Pancreas (tissue), 10 donors: ENCODE data around the gene MLPH. TPM values are rescaled to one million over a fixed set of nuclear protein-coding genes. Genes with fewer than 3 reads are reported as not detected.

ENCODE experiments used
- ATAC-seq, 4 donors: fragments of 200-7000 bp; cut with Tn5 transposase; one replicate each; pipeline versions ENCODE4 v1.8.0 to v1.9.1; 2020; ENCODE audit warnings: mild to moderate bottlenecking in 4 of 4, moderate library complexity in 4 of 4
- DNase-seq, 6 donors: peaks; one replicate each; pipeline ENCODE4 v3.0.0-alpha.2; 2020
- FAIRE-seq: peaks from 2 replicates; lab custom pipeline; 2012; peaks lifted over from hg19 to GRCh38; lab: Jason Lieb, UNC
- H3K27ac ChIP-seq, 4 donors: fragments of 200-600 bp; sonication (generic); 1 replicate in 3 of 4; 2 replicates in 1 of 4; pipeline versions ENCODE4 v1.5.0 to v1.8.0; 2020
- H3K27me3 ChIP-seq, 4 donors: fragments of 200-600 bp; one replicate each; pipeline ENCODE4 v1.8.0; 2021
- H3K36me3 ChIP-seq, 3 donors: fragments of 200-600 bp; sonication (generic) in 1 of 3; one replicate each; pipeline versions ENCODE4 v1.5.0 to v1.8.0; 2020 to 2021
- H3K4me1 ChIP-seq, 3 donors: fragments of 200-600 bp; one replicate each; pipeline ENCODE4 v1.8.0; 2021
- H3K4me3 ChIP-seq, 4 donors: fragments of 200-600 bp; sonication (generic) in 2 of 4; one replicate each; pipeline versions ENCODE4 v1.5.0 to v1.8.0; 2020 to 2021
- H3K9me3 ChIP-seq, 4 donors: fragments of 200-600 bp; one replicate each; pipeline ENCODE4 v1.8.0; 2021
- WGBS, 2 donors: extraction: QIAGEN DNeasy Blood & Tissue Kit; methylation state at CpG; one replicate each; pipeline ENCODE4 v1.1.7; 2013; 5-methylcytosine and 5-hydroxymethylcytosine counted together
- intact Hi-C, 3 donors: fragments of 100-400 bp; cut with DNase I; formaldehyde crosslinking; loops; one replicate each; pipeline versions ENCODE4 v1.11.1 to v1.14.2; 2022
- polyA plus RNA-seq, 2 donors: library from polyadenylated mRNA; stranded (reverse); fragments of 200-250 nt; gene quantifications; one replicate each; pipeline ENCODE4 v1.2.3, GENCODE V29; 2013
- total RNA-seq, 6 donors: library from RNA; stranded (reverse); fragmentation: NEBNext Ultra II Directional in 4 of 6; extraction: Animal tissue kit (Norgen Biotek cat#: 25700) in 4 of 6; gene quantifications; one replicate each; pipeline versions ENCODE4 v1.2.1 to v1.2.4, GENCODE V29; 2021 to 2023
- TF ChIP-seq, protein P1 (sequence below), 4 donors: fragments of 200-600 bp; sonication (generic) in 3 of 4; IDR thresholded peaks; one replicate each; pipeline versions ENCODE4 v1.5.0 to v1.8.0; 2021; ENCODE audit warnings: antibody characterized with exemption in 4 of 4
- donor health status: healthy with polysubstance abuse.
- donor health status: DM: no; HTN: no; CAD: no; lungs with moderate emphysema.
- donor health status: DM: no; HTN: no; CAD: no.
- donor health status: control.
- donor health status: control.
- donor health status: Bipolar disorder and iron deficiency.
- donor health status: DM: yes; HTN: yes; CAD: no.
- donor health status: DM: no; HTN: no; CAD: no.
- donor health status: DM: no; HTN: no; CAD: no.
- donor health status: DM: yes; HTN: yes; CAD: no.

Gene MLPH
- total and polyA plus RNA-seq, 8 donors, result 6.2 to 45.2 (median 19.3) TPM

DNA sequence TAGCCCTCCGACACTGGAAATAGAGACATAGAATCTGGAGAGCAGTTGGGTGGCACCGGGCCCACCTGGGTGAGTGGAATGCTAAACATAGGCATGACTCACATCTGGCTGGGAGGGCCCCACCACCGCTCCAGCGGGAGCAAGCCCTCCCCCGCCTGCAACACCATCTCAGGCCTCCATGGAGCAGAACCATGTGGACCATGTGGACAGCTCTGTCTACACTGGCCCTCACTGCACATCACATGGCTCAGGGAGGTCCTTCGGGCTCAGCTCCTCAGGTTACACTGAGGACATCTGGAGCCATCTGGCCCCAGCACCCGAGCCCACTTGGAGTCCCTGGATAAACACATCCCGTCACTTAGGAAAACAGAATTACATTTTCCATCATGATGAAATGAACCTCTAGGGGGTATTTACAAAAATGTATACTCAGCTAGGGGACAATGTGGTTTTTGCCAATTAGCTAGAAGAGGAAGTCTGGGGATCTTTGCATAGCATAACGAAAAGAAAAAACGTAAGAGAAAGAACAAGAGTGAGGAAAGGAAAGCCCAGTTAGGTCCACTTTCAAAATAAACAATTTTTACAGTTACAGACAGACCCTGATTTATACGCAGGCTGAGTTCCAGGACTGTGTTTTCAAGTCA, 30.7 kb upstream of the MLPH start:
- FAIRE-seq, result no peak
- 66 to 75% methylated on average over 11 of the region's 11 CpGs for WGBS, 2 donors
- ATAC-seq, result peak in 1 of 4 donors; percentile 47

DNA sequence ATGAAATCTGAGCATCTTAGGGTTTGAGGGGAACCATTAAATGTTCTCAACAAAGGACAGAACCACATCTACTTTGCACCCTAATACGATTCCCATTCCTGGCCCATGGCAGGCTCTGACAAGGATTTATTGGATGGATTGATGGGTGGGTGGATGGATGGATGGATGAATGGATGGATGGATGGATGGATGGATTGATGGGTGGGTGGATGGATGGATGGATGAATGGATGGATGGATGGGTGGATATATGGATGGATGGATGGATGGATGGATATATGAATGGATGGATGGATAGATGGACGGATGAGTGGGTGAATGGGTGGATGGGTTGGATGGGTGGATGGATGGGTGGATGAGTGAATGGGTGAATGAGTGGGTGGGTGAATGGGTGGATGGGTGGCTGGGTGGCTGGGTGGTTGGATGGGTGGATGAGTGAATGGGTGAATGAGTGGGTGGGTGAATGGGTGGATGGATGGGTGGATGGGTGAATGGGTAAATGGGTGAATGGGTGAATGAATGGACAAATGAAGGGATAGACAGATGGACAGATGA, 29.6 kb upstream of the MLPH start:
- H3K27me3 ChIP-seq, result no peaks in the 10 kb centered on the region
- 66 to 76% methylated on average over 2 of the region's 2 CpGs for WGBS, 2 donors
- intact Hi-C loops, result no loop called here
- H3K9me3 ChIP-seq, result no peaks in the 10 kb centered on the region
- ATAC-seq (no peak), DNase-seq (no peak), FAIRE-seq (no peak)
- no peaks in the 10 kb centered on the region for H3K4me1 ChIP-seq
- H3K36me3 ChIP-seq, result no peaks in the 10 kb centered on the region
- H3K27ac ChIP-seq, result no peak overlapping the region
- no peak overlapping the region for H3K4me3 ChIP-seq
- TF ChIP-seq, protein P1, sequence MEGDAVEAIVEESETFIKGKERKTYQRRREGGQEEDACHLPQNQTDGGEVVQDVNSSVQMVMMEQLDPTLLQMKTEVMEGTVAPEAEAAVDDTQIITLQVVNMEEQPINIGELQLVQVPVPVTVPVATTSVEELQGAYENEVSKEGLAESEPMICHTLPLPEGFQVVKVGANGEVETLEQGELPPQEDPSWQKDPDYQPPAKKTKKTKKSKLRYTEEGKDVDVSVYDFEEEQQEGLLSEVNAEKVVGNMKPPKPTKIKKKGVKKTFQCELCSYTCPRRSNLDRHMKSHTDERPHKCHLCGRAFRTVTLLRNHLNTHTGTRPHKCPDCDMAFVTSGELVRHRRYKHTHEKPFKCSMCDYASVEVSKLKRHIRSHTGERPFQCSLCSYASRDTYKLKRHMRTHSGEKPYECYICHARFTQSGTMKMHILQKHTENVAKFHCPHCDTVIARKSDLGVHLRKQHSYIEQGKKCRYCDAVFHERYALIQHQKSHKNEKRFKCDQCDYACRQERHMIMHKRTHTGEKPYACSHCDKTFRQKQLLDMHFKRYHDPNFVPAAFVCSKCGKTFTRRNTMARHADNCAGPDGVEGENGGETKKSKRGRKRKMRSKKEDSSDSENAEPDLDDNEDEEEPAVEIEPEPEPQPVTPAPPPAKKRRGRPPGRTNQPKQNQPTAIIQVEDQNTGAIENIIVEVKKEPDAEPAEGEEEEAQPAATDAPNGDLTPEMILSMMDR (IDR thresholded peaks at IDR 0.05), result no peak

More for the DNA sequence above, 30.7 kb upstream of the MLPH start:
- Histone ChIP-seq H3K9me3 (no peaks in the 10 kb centered on the region), H3K27me3 (no peaks in the 10 kb centered on the region), H3K4me3 (no peak overlapping the region), H3K27ac (no peak overlapping the region), H3K36me3 (no peaks in the 10 kb centered on the region), H3K4me1 (no peaks in the 10 kb centered on the region)
- no peak for DNase-seq
- intact Hi-C loops, result no loop called here
- TF ChIP-seq, protein P1 (IDR thresholded peaks at IDR 0.05), result no peak

DNA sequence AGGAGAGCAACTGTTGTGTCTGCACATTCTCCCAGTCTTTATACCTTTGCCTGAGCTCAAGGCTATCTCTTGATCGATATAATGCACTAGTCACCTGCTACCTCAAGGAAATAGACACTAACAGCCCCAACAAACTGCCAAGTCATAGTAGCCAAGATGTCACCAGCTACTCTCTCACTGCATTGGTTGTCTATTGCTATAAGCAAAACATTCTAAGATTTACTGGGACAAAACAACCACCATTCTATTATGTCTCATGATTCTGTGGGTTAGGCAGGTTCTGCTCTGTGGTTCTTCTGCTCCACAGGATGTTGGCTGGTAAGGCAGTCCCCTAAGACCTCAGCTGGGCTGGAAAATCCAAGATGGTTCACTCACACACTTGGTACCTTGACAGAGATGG, 28.5 kb upstream of the MLPH start:
- H3K27ac ChIP-seq, result no peak overlapping the region
- H3K27me3 ChIP-seq, result no peaks in the 10 kb centered on the region
- H3K4me1 ChIP-seq, result no peaks in the 10 kb centered on the region
- 41 to 45% methylated on average over 1 of the region's 1 CpG for WGBS, 2 donors
- ATAC-seq (no peak), DNase-seq (no peak), FAIRE-seq (no peak)
- H3K4me3 ChIP-seq, result no peak overlapping the region
- no peaks in the 10 kb centered on the region for H3K36me3 ChIP-seq
- no peaks in the 10 kb centered on the region for H3K9me3 ChIP-seq
- TF ChIP-seq, protein P1 (IDR thresholded peaks at IDR 0.05), result no peak
- intact Hi-C loops, result no loop called here

DNA sequence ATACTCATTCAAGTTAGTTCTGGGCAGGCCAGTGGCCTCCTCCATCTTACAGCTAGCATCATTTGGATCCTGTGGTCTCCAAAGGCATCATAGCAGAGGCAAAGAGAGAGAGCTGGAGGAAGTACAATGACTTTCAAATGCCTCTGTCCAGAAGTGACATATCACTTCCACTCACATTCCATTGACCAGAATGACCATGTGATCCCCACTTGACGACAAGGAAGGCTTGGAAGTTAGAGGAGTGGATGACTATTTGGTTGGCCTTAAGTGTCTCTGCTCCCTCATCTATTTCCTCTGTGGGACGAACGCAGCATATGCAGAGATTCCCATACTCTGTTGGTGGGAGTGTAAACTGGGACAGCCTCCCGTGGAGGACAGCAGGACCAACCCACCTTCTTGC, 27.8 kb upstream of the MLPH start:
- intact Hi-C loops, result no loop called here
- WGBS, 2 donors, result 55 to 57% methylated on average over 4 of the region's 4 CpGs
- Histone ChIP-seq H3K27ac (no peak overlapping the region), H3K27me3 (no peaks in the 10 kb centered on the region), H3K4me1 (no peaks in the 10 kb centered on the region), H3K36me3 (no peaks in the 10 kb centered on the region), H3K4me3 (no peak overlapping the region), H3K9me3 (no peaks in the 10 kb centered on the region)
- TF ChIP-seq, protein P1 (IDR thresholded peaks at IDR 0.05), result no peak
- ATAC-seq, result no peak
- no peak for FAIRE-seq
- no peak for DNase-seq

DNA sequence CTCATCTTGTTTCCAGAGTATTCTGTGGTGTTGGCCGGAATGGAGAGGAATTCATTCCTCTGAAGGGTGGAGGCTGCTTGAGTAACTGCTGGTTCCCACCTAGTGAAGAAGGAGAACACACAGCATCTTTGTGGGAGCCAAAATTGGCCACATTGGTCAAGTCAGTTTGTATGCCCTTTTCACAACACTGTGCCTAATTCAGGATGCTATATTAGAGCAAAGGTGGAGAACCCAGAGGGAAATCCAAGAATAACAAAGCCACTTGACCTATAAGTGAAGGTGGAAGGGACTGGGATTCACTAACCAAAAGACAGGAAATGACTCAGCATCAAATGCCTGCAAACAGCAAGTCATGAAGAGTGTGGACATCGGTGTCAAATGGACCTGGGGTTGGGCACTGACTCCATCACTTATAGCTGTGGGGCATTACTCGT, 27.3 kb upstream of the MLPH start:
- H3K36me3 ChIP-seq, result no peaks in the 10 kb centered on the region
- 69 to 72% methylated on average over 3 of the region's 3 CpGs for WGBS, 2 donors
- TF ChIP-seq, protein P1 (IDR thresholded peaks at IDR 0.05), result no peak
- DNase-seq (no peak), FAIRE-seq (no peak), ATAC-seq (no peak)
- intact Hi-C loops, result no loop called here
- no peaks in the 10 kb centered on the region for H3K9me3 ChIP-seq
- H3K4me1 ChIP-seq, result no peaks in the 10 kb centered on the region
- no peak overlapping the region for H3K27ac ChIP-seq
- H3K27me3 ChIP-seq, result no peaks in the 10 kb centered on the region
- no peak overlapping the region for H3K4me3 ChIP-seq
